GM15510 (cell line): ENCODE results near the gene C1QB.

Experiments used
- POLR2A ChIP-seq: IDR thresholded peaks from 3 replicates; pipeline ENCODE4 v1.6.1; 2011; ENCODE audit warnings: borderline replicate concordance; ENCODE audit not compliant: insufficient read length; ENCODE audit errors: extremely low read depth

C1QB gene

GRCh38 chr1:22671999-22672398 is 19.0 kb downstream of the C1QB start:
- no peak for TF ChIP-seq POLR2A

GRCh38 chr1:22673486-22674409 is 20.7 kb downstream of the C1QB start:
- no peak for TF ChIP-seq POLR2A

GRCh38 chr1:22674410-22674749 is 21.3 kb downstream of the C1QB start:
- no peak for TF ChIP-seq POLR2A

GRCh38 chr1:22676916-22677583 is 24.0 kb downstream of the C1QB start:
- TF ChIP-seq POLR2A: no peak

GRCh38 chr1:22677931-22678896 is 25.2 kb downstream of the C1QB start:
- no peak for TF ChIP-seq POLR2A

GRCh38 chr1:22680726-22681125 is 27.7 kb downstream of the C1QB start:
- TF ChIP-seq POLR2A: no peak

GRCh38 chr1:22681556-22682276 is 28.7 kb downstream of the C1QB start:
- no peak for TF ChIP-seq POLR2A

GRCh38 chr1:22683547-22683946 is 30.5 kb downstream of the C1QB start:
- no peak for TF ChIP-seq POLR2A

GRCh38 chr1:22685591-22686059 is 32.6 kb downstream of the C1QB start:
- no peak for TF ChIP-seq POLR2A

- no peak for TF ChIP-seq POLR2A
Observed at GRCh38 chr1:22687191-22687590, 34.2 kb downstream of the C1QB start.

GRCh38 chr1:22688466-22688865 is 35.4 kb downstream of the C1QB start:
- TF ChIP-seq POLR2A: no peak

- no peak for TF ChIP-seq POLR2A
Observed at GRCh38 chr1:22689505-22689904, 36.5 kb downstream of the C1QB start.

GRCh38 chr1:22691031-22691753 is 38.2 kb downstream of the C1QB start:
- TF ChIP-seq POLR2A: no peak
